Right renal cortex interstitium (tissue), 3 donors: ENCODE results near the gene REXO1. TPM values are rescaled to one million over a fixed set of nuclear protein-coding genes. Genes with fewer than 3 reads are reported as not detected.

Experiments
- DNase-seq, 3 donors: peaks; one replicate each; pipeline ENCODE4 v3.0.0-alpha.2; 2013; ENCODE audit warnings: low read depth in 3 of 3, low spot score in 2 of 3
- polyA plus RNA-seq, 3 donors: library from polyadenylated mRNA; unstranded; fragments of 120-200 nt; gene quantifications; one replicate each; pipeline ENCODE4 v1.2.1, GENCODE V29; 2013; ENCODE audit not compliant: insufficient read length in 3 of 3

Gene REXO1
- polyA plus RNA-seq, 3 donors, result 17.5 to 25.2 (median 23.4) TPM

DNA sequence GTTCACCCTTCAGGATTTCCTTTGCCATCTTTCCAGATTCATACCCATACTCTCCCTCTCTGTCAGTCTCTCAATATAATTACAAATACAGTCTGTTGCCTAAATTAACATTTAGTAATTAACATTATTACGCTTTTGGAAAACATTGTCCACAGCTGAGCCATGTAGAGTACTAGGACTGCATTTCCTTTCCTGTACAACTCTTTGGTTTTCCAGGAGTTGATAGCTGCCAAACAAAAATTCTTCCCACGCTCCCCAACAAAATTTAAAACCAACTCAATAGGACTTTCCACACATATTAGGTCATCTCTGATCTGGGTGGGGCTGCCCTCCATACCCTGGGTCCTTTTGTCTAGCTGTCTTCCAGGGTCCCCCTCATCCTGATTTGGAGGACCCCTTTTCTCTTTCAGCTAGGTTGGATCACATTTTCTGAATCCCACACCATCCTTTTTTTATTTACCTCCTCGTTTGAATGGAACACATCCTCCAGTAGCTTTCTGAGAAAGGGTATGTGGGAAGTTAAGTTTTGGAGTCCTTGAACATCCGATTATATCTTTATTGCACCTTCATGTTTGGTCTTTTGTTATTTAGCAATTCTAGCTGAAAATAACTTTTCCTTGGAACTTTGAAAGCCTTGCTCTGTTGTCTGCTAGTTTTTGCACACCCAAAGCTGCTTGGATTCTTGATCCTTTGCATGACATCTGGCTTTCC, 77.3 kb downstream of the REXO1 start:
- DNase-seq, result no peak

DNA sequence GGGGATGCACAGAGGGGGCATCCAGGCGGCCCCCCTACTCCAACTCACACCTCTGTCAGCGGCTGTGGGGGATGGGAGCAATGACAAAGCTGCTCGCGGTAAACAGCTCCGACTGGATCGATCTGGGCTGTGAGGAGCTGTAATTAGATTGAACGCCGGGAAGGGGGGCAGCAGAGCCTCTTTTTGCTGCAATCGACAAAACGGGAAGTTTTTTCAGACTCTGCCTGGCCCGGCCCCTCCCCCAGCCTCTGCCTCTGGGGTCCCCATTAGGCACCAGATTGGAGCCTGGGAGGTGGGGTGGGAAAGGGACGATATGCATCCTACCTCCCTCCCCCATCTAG, 78.7 kb downstream of the REXO1 start:
- DNase-seq, result no peak

DNA sequence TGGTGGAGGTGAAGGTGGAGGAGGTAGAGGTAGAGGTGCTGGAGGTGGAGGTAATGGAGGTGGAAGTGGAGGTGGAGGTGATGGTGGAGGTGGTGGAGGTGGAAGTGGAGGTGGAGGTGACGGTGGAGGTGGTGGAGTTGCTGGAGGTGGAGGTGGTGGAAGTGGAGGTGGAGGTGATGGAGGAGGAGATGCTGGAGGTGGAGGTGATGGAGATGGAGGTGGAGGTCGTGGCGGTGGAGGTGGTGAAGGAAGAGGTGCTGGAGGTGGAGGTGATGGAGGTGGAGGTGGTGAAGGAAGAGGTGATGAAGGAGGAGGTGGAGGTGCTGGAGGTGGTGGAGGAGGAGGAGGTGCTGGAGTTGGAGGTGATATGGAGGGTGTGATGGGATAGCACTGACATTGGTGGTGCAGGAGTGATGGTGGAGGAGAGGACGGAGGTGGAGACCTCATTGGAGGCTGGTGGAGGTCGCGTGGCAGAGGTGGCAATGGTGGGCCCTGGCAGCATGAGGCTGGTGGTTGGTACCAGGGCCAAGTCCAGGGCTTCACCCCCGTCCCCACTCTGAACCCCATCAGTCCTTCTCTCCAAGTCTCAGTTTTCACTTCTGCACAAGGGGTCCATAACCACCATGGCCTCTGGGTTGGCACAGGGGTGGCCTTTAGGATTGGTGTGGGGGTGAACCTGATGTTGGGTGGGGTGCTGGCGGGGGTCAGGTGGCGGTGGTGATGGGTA, 79.2 kb downstream of the REXO1 start:
- DNase-seq, result no peak

DNA sequence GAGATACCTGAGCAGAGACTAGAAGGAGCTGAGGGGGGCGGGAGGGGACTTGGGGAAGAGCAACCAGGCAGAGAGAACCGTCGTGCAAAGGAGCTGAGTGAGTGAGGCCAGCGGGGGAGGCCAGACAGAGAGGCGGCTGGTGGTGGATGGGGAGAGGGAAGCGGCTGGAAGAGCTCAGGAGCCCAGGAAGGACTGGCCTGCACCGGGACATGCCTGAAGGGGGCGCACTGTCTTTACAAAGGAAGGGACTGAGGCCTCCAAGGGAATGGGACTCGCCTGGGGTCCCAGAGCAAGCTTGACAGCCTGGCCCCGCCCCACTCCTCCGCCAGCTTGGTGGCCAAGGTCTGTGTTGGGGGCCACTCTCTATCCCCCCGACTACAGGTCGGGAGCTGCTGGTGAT, 80.0 kb downstream of the REXO1 start:
- DNase-seq, result no peak

DNA sequence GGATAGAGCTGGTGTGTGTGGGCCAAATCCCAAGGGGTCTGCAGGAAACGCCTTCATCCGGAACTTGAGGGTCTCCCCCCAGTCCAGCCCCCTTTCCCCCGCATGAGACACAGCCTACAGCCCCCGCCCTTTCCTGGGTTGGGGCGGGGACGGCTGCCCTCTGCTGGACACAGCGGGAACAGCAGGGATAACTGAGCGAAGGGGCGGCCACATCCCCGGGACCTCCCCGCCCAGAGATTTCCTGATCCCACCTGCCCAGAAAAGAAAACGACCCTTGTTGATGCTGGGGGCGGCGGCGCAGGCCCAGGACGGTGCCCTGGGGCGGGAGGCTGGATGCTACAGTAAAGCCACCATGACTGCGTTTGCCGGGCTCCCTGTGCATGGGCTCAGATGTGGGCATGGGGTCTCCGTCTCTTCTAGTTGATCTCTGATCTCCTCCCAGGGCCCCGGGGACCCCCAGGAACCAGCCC, 80.8 kb downstream of the REXO1 start:
- no peak for DNase-seq

DNA sequence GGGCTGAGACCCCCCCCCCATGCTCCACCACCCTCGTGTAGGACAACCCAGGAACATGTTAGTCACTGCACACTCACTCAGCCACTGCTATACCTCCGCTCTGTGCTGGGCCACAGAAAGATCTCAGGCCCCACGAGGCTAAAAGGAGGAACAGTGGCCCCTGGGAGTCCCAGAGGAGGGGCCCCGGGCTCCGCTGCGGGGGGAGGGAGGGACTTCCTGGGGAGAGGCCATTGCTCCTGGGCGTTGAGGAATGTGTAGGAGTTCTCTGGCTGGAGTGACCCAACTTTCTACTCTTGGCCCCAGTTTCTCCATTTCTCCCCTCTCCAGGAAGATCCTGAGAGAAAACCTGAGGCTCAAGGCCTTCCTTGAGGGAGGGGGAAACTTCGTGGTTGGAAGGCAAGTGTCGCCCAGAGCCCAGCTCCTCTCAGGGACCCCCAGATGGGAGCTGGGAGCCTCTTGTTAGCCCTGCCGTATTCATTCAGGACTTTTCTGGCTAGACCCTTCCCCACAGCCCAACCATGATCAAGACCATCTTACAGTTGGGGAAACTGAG, 81.4 kb downstream of the REXO1 start:
- DNase-seq, result no peak

DNA sequence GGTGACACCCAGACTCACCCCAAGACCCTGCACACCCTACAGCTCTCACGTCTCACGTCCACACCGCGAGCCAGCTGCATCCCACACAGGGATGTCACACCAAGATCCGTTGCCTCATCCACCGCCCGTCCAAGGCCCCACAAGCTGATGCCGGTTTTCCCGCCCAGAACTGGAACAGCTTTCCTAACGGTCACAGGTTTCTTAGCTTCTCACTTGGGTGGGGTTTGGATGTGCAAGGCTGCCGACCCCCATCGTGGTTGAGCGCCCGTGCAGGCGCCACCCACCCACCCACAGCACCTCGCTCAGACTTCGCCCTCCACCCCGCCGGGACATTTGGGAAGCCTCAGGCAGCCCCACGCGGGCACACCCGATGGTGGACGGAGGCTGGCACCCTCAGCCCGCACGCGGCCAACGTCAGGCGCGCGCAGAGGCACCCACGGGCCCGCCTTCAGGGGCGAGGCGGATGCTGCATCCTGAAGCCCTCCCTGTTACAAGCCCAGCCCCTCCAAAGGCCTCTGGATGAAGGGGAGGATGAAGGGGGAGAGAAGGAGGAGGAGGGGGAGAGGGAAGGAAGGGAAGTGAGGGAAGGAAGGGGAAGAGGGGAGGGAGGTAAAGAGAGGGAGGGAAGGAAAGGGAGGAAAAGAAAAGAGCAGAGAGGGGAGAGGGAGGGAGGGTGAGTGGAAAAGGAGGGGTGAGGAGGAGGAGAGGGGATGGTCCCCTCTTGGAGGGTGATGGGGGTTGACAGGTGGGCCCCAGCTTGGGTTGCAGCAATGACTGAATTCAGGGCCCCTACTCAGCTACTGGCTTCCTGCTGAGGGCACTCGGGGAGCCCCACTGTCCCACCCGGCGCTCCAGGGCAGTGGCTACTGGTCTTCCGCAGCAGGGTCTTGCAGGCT, 82.1 kb downstream of the REXO1 start:
- DNase-seq, result no peak

Other genes starting within 250 kb of the REXO1 start
- gene UQCR11, start 243.0 kb downstream of the REXO1 start, polyA plus RNA-seq, result 100 to 1,000 TPM in 1 of 3 donors, 10 to 100 TPM in 2; 81.1 to 117 (median 92.1) TPM
- 10 to 100 TPM; 81.6 to 91.5 (median 87.9) TPM for gene TCF3, start 195.9 kb downstream of the REXO1 start, polyA plus RNA-seq
- gene ONECUT3, start 95.0 kb downstream of the REXO1 start, polyA plus RNA-seq, result under 1 TPM in 1 of 3 donors, not detected in 2; 0.01 TPM
- under 1 TPM; 0.45 to 0.65 (median 0.62) TPM for gene ATP8B3, start 36.2 kb downstream of the REXO1 start, polyA plus RNA-seq
- 1 to 10 TPM; 5.5 to 6.0 (median 5.7) TPM for gene KLF16, start 15.1 kb upstream of the REXO1 start, polyA plus RNA-seq
- 10 to 100 TPM; 33.3 to 37.7 (median 34.9) TPM for gene ABHD17A, start 37.0 kb upstream of the REXO1 start, polyA plus RNA-seq
- gene ADAT3, start 56.9 kb upstream of the REXO1 start, polyA plus RNA-seq, result 1 to 10 TPM; 1.3 to 2.5 (median 1.5) TPM
- gene SCAMP4, start 56.9 kb upstream of the REXO1 start, polyA plus RNA-seq, result 10 to 100 TPM; 46.8 to 57.7 (median 48.1) TPM
- gene CSNK1G2, start 92.7 kb upstream of the REXO1 start, polyA plus RNA-seq, result 10 to 100 TPM; 46.7 to 53.9 (median 51.6) TPM
- 10 to 100 TPM; 74.2 to 95.2 (median 77.0) TPM for gene BTBD2, start 167.2 kb upstream of the REXO1 start, polyA plus RNA-seq
- 10 to 100 TPM; 48.3 to 59.6 (median 49.1) TPM for gene MKNK2, start 202.8 kb upstream of the REXO1 start, polyA plus RNA-seq
- gene MOB3A, start 247.8 kb upstream of the REXO1 start, polyA plus RNA-seq, result 10 to 100 TPM; 19.5 to 21.8 (median 19.9) TPM
- gene IZUMO4, start 248.4 kb upstream of the REXO1 start, polyA plus RNA-seq, result 1 to 10 TPM; 3.6 to 6.1 (median 5.7) TPM